Measurements from ENCODE around the gene KDM4C. TPM values are rescaled to one million over a fixed set of nuclear protein-coding genes. Genes with fewer than 3 reads are reported as not detected.

Gene KDM4C
- total RNA-seq, 2 donors from 2014 or later: 46.6 to 70.9 TPM

- Mint-ChIP-seq H3K27ac (no peak overlapping the region), H3K4me1 (peaks cover 17% of the 10 kb centered on the region), H3K27me3 (no peaks in the 10 kb centered on the region), H3K9me3 (no peaks in the 10 kb centered on the region), H3K36me3 (ENCODE audit: low read depth) (peaks cover 28% of the 10 kb centered on the region), H3K4me3 (no peak overlapping the region)
- ATAC-seq (replicated peaks): peak; percentile 45
Observed at GRCh38 chr9:6843742-6844141, 86.0 kb downstream of the KDM4C start.

DNA sequence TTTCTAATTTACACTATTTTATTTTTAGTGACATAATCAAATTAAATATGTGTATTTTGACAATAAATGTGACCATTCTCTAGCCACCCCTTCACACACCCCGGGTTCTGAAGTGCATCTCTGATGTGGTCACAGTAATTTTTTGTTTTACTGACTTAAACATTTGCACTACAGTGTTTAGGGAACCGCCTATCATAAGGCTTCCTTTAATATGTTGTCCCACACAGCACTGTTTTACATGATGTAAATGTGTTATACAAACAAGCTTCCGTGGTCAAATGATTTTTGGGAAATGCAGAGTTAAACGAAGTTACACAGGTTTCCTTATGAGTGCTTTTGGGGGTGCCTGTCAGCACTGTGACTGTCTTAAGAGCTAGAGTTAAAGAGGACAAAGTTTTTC is 86.5 kb downstream of the KDM4C start:
- Mint-ChIP-seq H3K4me3 (no peak overlapping the region), H3K9me3 (no peaks in the 10 kb centered on the region), H3K36me3 (ENCODE audit: low read depth) (peaks cover 33% of the 10 kb centered on the region), H3K27ac (no peak overlapping the region), H3K4me1 (peaks cover 17% of the 10 kb centered on the region), H3K27me3 (no peaks in the 10 kb centered on the region)
- no peak for ATAC-seq (replicated peaks)

DNA sequence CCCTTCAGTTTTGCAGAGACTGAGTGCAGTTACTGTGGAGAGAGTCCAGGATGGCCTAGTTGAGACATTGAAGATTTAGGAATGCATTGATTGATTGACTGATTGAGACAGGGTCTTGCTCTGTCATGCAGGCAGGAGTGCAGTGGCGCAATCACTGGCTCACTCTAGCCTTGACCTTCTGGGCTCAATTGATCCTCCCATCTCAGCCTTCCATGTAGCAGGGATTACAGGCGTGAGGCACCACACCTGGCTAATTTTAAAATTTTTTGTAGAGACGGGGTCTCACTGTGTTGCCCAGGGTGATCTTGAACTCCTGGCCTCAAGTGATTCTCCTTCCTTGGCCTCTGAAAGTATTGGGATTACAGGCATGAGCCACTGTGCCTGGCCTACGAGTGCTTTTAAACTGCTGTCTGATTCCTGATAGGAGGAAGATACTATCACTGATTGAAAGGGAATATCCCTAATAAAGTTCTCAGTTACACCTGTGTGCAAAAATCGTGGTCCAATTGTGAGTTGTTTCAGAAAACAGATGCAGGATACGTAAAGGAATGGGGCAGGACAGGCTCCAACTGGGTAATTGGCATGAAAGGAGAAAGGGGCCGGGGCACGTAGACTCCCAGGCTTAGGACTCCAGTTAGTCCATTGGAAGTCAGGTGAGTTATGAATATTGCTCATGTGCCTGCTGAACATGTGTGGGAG is 87.5 kb downstream of the KDM4C start:
- Mint-ChIP-seq H3K4me1 (peaks cover 17% of the 10 kb centered on the region), H3K36me3 (ENCODE audit: low read depth) (peaks cover 43% of the 10 kb centered on the region), H3K27ac (no peak overlapping the region), H3K27me3 (no peaks in the 10 kb centered on the region), H3K9me3 (no peaks in the 10 kb centered on the region), H3K4me3 (no peak overlapping the region)
- no peak for ATAC-seq (replicated peaks)

- no peak overlapping the region for H3K27ac Mint-ChIP-seq
- no peak for ATAC-seq (replicated peaks)
- H3K27me3 Mint-ChIP-seq: no peaks in the 10 kb centered on the region
- no peak overlapping the region for H3K4me3 Mint-ChIP-seq
- H3K4me1 Mint-ChIP-seq: peaks cover 13% of the 10 kb centered on the region
- H3K36me3 Mint-ChIP-seq (ENCODE audit: low read depth): peaks cover 46% of the 10 kb centered on the region
- no peaks in the 10 kb centered on the region for H3K9me3 Mint-ChIP-seq
Observed at GRCh38 chr9:6845880-6846279, 88.1 kb downstream of the KDM4C start.

GRCh38 chr9:6852243-6852963 is 94.6 kb downstream of the KDM4C start:
- Mint-ChIP-seq H3K36me3 (ENCODE audit: low read depth) (peaks cover 73% of the 10 kb centered on the region), H3K9me3 (no peaks in the 10 kb centered on the region), H3K4me1 (peaks cover 5% of the 10 kb centered on the region), H3K4me3 (no peak overlapping the region), H3K27ac (no peak overlapping the region), H3K27me3 (no peaks in the 10 kb centered on the region)
- peak; percentile 63 for ATAC-seq (replicated peaks)

DNA sequence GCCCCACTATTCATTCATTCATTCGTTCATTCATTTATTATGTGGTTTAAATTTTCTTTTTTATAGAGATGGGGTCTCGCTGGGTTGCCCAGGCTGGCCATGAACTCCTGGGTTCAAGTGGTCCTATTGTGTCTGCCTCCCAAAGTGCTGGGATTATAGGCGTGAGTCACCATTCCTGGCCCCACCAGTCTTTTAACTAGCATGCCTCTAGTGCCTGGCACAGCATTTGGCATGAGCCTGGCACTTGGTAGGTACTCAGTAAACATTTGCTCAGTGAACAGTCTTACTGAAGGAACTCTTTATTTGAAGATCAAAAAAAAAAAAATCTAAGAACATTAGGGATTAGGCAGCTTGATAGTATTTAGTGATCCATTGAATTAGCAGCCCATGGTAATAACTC is 98.1 kb downstream of the KDM4C start:
- no peak overlapping the region for H3K27ac Mint-ChIP-seq
- no peak overlapping the region for H3K4me3 Mint-ChIP-seq
- peaks cover 5% of the 10 kb centered on the region for H3K4me1 Mint-ChIP-seq
- no peaks in the 10 kb centered on the region for H3K27me3 Mint-ChIP-seq
- no peaks in the 10 kb centered on the region for H3K9me3 Mint-ChIP-seq
- H3K36me3 Mint-ChIP-seq (ENCODE audit: low read depth): peaks cover 70% of the 10 kb centered on the region
- no peak for ATAC-seq (replicated peaks)

GRCh38 chr9:6864102-6864501 is 106.3 kb downstream of the KDM4C start:
- no peaks in the 10 kb centered on the region for H3K27me3 Mint-ChIP-seq
- H3K27ac Mint-ChIP-seq: no peak overlapping the region
- peaks cover 7% of the 10 kb centered on the region for H3K4me1 Mint-ChIP-seq
- peaks cover 59% of the 10 kb centered on the region for H3K36me3 Mint-ChIP-seq (ENCODE audit: low read depth)
- no peaks in the 10 kb centered on the region for H3K9me3 Mint-ChIP-seq
- H3K4me3 Mint-ChIP-seq: no peak overlapping the region
- no peak for ATAC-seq (replicated peaks)

GRCh38 chr9:6869081-6869948 is 111.5 kb downstream of the KDM4C start:
- H3K27me3 Mint-ChIP-seq: no peaks in the 10 kb centered on the region
- no peaks in the 10 kb centered on the region for H3K9me3 Mint-ChIP-seq
- peaks cover 24% of the 10 kb centered on the region for H3K4me1 Mint-ChIP-seq
- ATAC-seq (replicated peaks): no peak
- no peak overlapping the region for H3K27ac Mint-ChIP-seq
- H3K4me3 Mint-ChIP-seq: no peak overlapping the region
- H3K36me3 Mint-ChIP-seq (ENCODE audit: low read depth): peaks cover 38% of the 10 kb centered on the region

- peaks cover 32% of the 10 kb centered on the region for H3K4me1 Mint-ChIP-seq
Observed at GRCh38 chr9:6870149-6870548, 112.4 kb downstream of the KDM4C start.

DNA sequence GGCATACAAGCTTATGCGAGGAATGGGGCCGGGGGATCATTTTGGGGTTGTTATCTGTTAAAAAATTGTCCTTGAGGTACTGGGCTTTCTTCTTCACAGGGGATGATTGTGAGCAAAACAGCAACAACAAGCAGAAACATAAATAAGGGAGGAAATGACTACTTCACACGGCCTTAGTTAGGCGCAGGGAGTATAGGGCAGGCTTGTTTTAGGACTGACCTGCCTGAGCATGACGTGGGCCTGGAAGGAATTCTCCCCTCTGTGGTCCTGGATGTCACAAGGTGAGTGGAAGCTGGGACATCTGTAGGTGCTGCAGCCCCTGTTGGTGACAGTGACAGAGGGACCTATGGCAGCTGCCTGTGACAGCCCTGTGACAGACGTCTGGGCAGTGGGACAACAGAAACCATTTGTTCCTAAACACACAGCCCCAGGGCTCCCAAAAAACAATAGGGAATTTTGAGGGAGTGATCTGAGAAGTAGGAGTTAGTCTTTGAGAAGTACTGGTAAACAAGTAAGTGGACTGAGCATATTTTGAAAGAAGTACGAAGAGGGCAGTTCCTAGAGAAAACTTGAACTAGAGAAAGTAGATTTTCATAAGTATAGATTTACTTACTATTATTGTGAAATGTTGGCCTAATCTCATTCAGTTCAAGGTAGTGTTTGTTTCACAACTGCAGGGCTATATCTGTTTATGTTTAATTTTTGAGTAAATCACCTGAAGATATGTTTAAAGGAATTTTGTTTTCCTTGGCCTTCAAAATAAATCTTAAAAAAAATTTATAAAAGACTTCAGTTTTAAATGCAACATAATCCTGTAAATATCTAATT is 113.1 kb downstream of the KDM4C start:
- H3K9me3 Mint-ChIP-seq: no peaks in the 10 kb centered on the region
- H3K4me3 Mint-ChIP-seq: no peak overlapping the region
- no peak overlapping the region for H3K27ac Mint-ChIP-seq
- ATAC-seq (replicated peaks): no peak
- H3K27me3 Mint-ChIP-seq: no peaks in the 10 kb centered on the region
- H3K4me1 Mint-ChIP-seq: peaks cover 36% of the 10 kb centered on the region
- H3K36me3 Mint-ChIP-seq (ENCODE audit: low read depth): peaks cover 30% of the 10 kb centered on the region

More at GRCh38 chr9:6870149-6870548, 112.4 kb downstream of the KDM4C start:
- ATAC-seq (replicated peaks): no peak
- peaks cover 34% of the 10 kb centered on the region for H3K36me3 Mint-ChIP-seq (ENCODE audit: low read depth)
- H3K9me3 Mint-ChIP-seq: no peaks in the 10 kb centered on the region
- no peak overlapping the region for H3K27ac Mint-ChIP-seq
- H3K27me3 Mint-ChIP-seq: no peaks in the 10 kb centered on the region
- H3K4me3 Mint-ChIP-seq: no peak overlapping the region

GRCh38 chr9:6873857-6874256 is 116.1 kb downstream of the KDM4C start:
- Mint-ChIP-seq H3K27ac (peak overlapping the region; percentile 50), H3K4me1 (peaks cover 35% of the 10 kb centered on the region), H3K9me3 (no peaks in the 10 kb centered on the region), H3K27me3 (no peaks in the 10 kb centered on the region), H3K36me3 (ENCODE audit: low read depth) (peaks cover 16% of the 10 kb centered on the region), H3K4me3 (no peak overlapping the region)
- ATAC-seq (replicated peaks): peak; percentile 76

GRCh38 chr9:6876195-6876894 is 118.6 kb downstream of the KDM4C start:
- Mint-ChIP-seq H3K4me1 (peaks cover 35% of the 10 kb centered on the region), H3K4me3 (no peak overlapping the region), H3K27ac (no peak overlapping the region), H3K36me3 (ENCODE audit: low read depth) (peaks cover 15% of the 10 kb centered on the region), H3K27me3 (no peaks in the 10 kb centered on the region), H3K9me3 (no peaks in the 10 kb centered on the region)
- ATAC-seq (replicated peaks): peak; percentile 44

DNA sequence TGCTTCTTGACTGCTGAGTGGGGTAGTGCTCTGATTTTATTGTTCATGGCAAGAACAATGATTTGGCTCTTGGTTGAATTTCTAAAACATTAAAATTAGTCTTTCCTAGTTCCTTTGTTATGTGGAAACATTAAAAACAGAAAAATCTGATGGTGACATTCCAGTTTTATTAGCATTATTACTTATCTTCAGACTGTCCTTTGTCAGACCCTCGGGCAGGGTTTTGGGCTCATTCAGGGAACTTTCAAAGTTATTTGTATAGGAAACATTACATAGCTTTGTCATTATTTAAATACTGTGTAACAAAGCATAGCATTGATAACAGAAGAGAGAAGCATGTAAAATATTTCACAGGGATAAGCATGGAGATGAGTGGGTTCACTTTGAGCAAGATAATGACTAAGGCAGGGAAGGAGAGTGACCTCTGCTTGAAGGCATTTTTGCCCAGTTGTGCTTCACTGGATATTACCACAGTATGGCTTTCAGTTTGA is 119.9 kb downstream of the KDM4C start:
- Mint-ChIP-seq H3K36me3 (ENCODE audit: low read depth) (peaks cover 25% of the 10 kb centered on the region), H3K4me1 (peaks cover 32% of the 10 kb centered on the region), H3K27me3 (no peaks in the 10 kb centered on the region), H3K9me3 (no peaks in the 10 kb centered on the region), H3K4me3 (no peak overlapping the region), H3K27ac (no peak overlapping the region)
- no peak for ATAC-seq (replicated peaks)
